ACHN (cell line): ENCODE data around the gene PITX3.
"Not testable (repeated sequence)": the region's sequence is repeated elsewhere in the genome, so short reads cannot be mapped to it uniquely, and the experiment has no call there.

Experiments
- DNase-seq: peaks from one replicate; pipeline ENCODE4 v3.0.0-alpha.2; 2015
- in situ Hi-C: cut with HindIII; loops from 2 replicates; pipeline ENCODE4 v1.10.0; 2017; ENCODE audit warnings: low sequenced_read_pairs, low pct_ligation_motif_present, low pct_unique_long_range_greater_than_20kb

PITX3 gene

GRCh38 chr10:102196893-102197292 is 44.4 kb downstream of the PITX3 start:
- DNase-seq = no peak
- in situ Hi-C loops = no loop called here

- in situ Hi-C loops = no loop called here
These were observed 45.9 kb downstream of the PITX3 start for GRCh38 chr10:102195296-102195870.

GRCh38 chr10:102191956-102192355 is 49.4 kb downstream of the PITX3 start:
- in situ Hi-C loops = no loop called here

More at GRCh38 chr10:102195296-102195870, 45.9 kb downstream of the PITX3 start:
- DNase-seq = no peak

GRCh38 chr10:102188941-102189898 is 52.1 kb downstream of the PITX3 start:
- DNase-seq, in situ Hi-C loops: not testable (repeated sequence)

More at GRCh38 chr10:102191956-102192355, 49.4 kb downstream of the PITX3 start:
- DNase-seq = no peak

GRCh38 chr10:102188298-102188940 is 52.9 kb downstream of the PITX3 start:
- DNase-seq = no peak
- in situ Hi-C loops = no loop called here

- no peak for DNase-seq
- in situ Hi-C loops = no loop called here
These were observed 55.3 kb downstream of the PITX3 start for GRCh38 chr10:102185811-102186527.

GRCh38 chr10:102185272-102185671 is 56.0 kb downstream of the PITX3 start:
- in situ Hi-C loops = no loop called here
- no peak for DNase-seq

GRCh38 chr10:102184606-102185005 is 56.7 kb downstream of the PITX3 start:
- DNase-seq = no peak
- in situ Hi-C loops = no loop called here
